Limb (tissue), 2 donors: ENCODE results near the gene HOXB8.

ENCODE experiments used
- DNase-seq, 2 donors: peaks; one replicate each; pipeline ENCODE4 v3.0.0-alpha.2; 2016; ENCODE audit errors: extremely low spot score in 2 of 2

HOXB8 gene

GRCh38 chr17:48637323-48638260 is 22.5 kb upstream of the HOXB8 start:
- DNase-seq, result no peak

DNA sequence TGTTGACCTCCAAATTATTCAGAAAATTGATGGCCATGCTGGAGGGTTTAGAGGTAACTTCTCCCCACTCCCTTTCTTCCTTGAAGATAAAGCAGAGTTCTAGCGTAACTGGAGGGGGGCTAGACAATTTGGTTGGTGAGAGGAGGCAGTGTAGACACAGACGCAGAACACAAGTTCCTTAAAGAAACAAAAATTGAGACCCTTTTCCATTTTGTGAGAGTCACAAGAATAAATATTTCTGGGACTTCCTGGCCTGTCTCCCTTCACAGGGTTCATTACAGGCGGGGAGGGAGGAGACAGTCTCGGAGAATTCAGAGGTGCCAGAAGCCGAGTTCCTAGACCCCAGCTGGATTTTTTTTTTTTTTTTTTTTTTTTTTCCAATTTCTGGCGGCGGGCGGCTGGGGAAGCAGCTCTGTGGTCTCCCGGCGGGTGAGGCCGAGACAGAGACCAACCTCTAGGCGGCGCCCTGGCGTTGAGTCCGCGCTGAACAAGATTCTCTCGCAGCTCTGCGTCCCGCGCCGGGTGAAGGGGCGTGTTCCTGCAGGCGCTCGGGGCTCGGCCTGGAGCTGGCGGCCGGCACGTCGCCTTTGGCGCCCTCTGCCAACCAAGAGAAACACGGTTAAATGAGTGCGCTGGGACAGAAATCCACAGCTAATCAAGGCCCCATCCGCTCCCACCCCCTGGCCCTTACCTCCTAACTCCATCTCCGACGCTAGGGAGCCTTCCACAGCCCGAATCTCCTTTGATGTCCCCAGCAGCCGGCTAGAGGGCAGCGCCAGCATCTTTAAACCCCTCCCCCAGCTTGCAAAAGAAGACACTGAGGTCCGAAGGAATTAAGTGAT is 21.3 kb upstream of the HOXB8 start:
- peak; percentile 59 to 92 for DNase-seq

DNA sequence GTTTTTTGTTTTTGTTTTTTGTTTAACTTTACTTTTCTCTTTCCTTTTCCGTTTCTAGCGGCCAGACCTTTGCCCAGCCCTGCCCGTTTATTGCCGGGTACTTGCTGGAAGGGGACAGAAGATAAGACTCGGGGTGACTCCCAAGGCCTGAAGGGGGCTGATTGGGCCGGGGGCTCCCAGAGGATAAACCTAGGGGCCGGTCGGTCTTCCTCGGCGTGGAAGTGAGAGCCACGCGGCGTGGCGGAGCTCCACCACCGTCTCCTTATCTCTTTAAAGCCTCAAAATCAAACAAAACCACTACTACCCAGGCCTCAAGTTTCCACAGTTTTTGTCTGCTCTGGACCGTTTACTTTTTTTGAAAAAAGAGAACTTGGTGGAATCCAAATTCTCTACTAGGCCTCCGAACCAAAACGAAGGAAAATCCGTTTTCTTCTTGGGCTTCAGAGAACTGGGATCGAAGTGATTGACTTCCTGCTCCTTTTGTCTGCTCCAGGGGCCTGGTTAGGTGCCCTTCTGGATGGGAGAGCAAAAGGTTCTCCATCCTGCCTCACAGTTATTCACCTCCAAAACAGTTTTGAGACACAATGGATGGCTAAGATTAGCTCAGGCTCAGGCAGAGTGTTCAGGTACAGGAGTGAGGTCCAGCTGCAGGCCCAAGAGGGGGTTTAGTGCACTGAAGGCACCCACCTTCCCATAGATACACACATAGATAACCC is 19.6 kb upstream of the HOXB8 start:
- DNase-seq, result no peak

GRCh38 chr17:48633266-48633677 is 18.2 kb upstream of the HOXB8 start:
- DNase-seq, result peak in 1 of 2 donors; percentile 42

- DNase-seq, result no peak
Observed at GRCh38 chr17:48632579-48633265, 17.6 kb upstream of the HOXB8 start.

- DNase-seq, result no peak
Observed at GRCh38 chr17:48631693-48632578, 16.8 kb upstream of the HOXB8 start.

GRCh38 chr17:48630925-48631692 is 16.0 kb upstream of the HOXB8 start:
- peak in 1 of 2 donors; percentile 36 for DNase-seq

DNA sequence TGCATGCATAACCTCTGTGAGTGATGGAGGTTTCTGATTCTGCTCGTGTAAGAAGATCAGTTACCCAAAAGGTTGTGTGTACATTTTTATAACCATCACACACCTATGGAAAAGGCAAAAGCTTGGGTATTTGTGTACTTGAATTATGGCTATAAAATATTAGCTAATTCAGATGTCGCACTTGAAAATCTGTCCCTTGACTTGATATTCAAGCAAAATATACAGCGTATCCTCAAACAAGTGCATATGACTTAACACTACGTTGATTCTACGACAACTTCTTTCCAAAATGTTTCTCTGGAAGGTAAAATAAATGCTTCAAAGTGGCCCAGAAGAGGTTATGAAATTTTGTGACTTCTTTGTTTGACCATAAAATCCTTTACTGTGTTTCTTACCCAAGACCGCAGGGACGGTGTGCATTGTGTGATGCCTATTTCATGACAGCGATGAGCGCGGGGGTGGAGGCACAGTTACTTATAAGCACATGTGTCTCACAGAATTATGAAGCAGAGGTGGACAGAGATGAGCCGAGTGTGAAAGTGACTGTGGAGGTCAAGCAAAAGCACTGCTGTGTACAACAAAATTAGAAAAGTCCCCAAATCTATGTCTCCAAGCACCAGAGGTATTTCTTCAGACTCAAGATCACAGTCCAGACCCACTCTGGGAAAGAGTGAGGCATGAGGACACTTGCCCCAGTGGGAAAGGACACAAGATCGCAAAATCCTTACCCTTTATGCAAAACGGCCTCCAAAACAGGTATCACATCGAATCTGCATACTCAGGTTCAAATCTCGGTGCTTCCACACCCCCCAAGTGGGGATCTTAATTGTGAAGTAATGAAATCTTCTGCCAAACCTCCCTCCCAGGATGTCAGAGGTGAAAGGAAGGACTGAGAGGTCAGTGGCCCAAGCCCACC is 15.2 kb upstream of the HOXB8 start:
- DNase-seq, result no peak

DNA sequence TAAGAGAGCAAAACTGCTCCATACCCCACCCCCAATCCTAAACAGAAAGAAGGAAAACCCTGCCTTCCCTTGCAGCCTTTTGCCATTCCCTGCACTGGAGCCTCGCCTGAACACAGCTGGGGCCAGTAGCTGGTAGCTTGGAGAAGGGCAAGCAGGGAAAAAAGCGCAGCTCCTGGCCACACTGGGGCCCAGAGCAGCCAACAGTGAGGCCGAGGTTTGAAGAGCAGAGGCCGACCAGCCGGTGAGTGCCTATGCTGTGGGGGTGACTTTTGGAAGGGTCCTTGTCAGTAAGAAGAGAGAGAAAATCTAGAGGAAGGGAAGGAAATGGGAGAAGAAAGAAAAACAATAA is 14.3 kb upstream of the HOXB8 start:
- DNase-seq, result no peak

- DNase-seq, result no peak
Observed at GRCh38 chr17:48628649-48629410, 13.7 kb upstream of the HOXB8 start.

DNA sequence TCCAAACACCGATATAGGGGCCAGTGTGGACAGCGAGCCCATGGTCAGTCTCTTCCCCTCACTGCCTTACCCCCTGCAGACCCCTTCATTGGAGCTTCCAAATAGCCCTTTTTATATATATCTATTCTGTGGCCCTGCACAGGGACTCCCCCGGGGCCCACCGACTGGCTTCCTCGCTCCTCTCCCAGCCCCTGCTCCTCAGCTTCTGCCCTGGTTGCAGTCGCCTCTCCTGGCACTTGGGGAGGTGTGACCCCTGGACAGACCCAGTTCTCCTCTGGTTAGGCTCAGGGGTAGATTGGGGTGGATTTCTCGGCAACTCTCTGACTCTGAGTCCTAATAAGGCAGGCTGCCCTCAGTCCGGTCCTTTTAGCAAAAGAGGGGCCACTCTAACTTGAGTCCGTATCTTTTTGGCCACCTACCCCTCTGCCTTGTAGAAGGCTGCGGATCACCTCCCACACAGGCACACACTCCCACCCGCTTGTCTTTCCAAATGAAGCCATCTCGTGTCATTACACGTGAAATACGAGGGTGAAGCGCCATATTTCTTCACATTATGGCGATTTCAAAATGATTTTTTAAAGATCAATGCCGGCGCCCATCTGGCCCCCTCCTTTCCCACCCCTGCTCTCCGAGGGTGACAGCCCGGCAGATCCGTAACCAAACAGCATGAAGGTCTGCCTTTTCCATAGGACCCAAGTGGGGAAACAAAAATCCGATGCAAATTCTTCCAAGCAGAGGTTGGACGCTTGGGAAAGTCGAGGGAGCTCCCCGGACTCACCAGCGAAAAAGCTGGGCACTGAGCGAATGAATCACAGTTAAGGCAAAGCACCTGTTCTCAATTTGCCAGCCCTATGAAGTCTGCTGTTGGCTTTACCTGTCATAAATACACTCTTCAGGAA is 12.8 kb upstream of the HOXB8 start:
- DNase-seq, result no peak

GRCh38 chr17:48627118-48627597 is 12.1 kb upstream of the HOXB8 start:
- DNase-seq, result no peak

DNA sequence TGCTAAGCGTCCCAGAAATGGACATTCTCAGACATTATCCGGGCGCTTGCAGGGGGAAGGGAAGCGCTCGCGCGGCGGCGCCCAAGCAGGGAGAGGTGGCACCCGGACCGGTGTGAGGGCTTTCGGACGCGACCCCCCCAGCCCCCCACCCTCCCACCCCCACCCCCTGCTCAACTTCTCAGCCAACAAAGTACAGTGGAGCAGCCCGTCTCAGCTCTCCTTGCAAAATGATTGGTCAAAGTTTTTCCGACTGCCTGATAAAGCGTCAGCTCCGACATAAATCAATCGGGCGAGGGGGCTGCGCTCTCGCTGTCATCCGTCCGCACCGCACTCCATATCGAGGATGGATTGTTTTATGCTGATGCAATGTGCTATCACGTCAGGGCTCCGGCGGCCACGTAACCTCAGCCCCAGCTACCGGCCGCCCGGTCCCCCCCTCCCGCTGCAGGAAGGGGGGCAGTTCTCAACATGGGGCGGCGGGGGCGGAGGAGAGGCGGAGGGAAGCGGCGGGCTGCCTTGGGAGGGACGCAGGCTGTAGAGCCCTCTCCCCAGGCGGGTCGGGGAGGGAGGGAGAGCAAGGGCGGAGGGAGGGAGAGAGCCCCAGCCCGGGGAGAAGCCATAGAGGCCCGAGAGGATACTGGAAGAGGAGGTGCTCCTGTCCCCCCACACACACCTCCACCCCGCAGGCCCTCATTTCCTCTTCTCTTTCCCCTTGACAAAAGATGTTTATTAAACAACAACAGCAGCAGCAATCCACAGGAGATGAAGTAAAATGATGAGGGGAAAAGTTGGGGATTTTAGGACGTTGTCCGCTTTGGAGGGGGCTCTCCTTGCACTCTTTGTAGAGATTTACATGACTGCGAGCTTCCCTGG is 11.4 kb upstream of the HOXB8 start, which contains the start of gene HOXB9:
TSS of gene HOXB9 (minus strand) at position 114 of the 873 bp plus-strand sequence. CDS start at position 25, 89 bp downstream.
- DNase-seq, result peak in 1 of 2 donors; percentile 84

DNA sequence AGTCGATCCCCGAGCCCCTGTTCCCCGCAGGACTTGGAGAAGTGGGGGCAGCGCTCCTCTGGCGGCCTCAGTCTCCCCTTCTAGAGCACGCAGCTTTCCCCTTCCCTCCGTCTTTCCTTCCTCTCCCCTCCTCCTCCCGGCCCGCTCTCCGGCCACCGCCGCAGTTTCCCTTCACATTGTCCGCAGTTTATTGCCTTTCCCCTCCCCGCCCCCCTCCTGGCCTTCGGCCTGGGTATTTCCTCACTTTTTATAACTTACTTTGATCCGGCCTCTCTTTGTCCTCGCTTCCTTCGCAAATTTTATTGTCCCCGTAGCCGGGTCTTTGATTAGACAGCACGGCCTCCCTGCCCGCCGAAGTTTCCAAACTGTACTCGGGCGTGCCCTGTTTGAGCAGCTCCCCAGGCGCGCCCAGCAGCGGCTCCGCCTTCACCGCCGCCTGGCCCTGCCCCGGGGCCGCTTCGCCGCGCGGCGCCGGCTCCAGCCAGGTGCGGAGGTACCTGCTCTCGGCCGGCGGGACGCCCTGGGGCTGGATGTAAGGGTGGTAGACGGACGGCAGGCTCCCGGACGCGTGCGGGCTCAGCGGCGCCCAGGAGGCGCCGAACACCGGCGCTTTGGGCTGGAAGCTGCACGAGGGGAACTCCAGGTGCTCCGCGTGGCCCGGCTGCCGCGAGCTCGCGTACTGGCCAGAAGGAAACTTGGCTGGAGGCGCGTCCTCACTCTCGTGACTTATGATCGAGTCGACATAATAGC is 10.6 kb upstream of the HOXB8 start:
- no peak for DNase-seq
